GM18520 (cell line): Measurements from ENCODE around the gene PLEKHG7.
"Not testable (repeated sequence)": the region's sequence is repeated elsewhere in the genome, so short reads cannot be mapped to it uniquely, and the experiment has no call there.

Source experiments
- ATAC-seq: cut with Tn5 transposase; IDR thresholded peaks from one replicate; pipeline ENCODE4 v1.9.1; 2021; ENCODE audit not compliant: unreplicated experiment

The PLEKHG7 gene

DNA sequence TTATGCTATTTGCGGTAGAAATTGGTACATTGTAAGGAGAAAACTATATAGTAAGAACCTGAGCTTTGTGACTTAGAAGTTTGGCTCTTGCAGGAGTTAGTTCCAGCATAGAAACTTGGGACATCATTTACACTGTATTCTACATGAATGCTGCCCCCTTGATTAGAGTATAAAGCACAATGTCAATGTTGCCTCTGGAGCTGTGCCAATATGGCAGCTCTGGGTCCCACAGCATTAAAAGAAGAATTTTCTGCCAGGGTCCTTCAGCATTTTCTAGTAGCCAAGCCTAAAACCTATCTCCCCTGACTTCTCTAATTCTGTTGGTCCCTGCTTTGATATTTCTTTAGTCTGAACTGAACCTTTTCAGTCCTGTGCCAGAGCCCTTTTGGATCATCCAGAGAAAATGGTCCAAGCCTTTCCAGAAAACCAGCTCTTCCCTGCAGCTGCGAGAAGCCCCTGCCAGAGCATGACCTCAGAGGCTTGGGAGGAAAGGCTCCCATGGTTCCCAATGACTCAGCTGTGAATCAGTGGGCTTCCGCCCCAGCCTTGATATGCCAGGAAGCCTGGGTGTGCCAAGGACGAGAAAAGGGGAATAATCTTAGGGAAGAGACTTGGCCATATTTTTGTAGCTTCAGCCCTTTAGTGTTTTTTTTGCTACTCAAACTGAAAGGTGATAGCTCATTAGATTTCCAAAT, 43.2 kb downstream of the PLEKHG7 start:
- no peak for ATAC-seq

DNA sequence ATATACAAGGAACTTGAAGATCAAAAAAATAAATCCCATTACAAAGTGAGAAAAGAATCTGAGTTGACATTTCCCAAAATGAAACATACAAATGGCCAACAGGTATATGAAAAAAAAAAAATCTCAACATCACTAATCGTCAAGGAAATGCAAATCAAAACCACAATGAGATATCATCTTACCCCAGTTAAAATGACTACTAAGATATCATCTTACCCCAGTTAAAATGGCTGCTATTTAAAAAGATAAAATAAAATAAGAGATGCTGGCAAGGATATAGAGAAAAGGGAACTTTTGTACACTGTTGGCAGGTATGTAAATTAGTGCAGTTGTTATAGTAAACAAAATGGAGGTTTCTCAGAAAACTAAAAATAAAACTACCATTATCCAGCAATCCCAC, 44.4 kb downstream of the PLEKHG7 start:
- ATAC-seq: no peak

DNA sequence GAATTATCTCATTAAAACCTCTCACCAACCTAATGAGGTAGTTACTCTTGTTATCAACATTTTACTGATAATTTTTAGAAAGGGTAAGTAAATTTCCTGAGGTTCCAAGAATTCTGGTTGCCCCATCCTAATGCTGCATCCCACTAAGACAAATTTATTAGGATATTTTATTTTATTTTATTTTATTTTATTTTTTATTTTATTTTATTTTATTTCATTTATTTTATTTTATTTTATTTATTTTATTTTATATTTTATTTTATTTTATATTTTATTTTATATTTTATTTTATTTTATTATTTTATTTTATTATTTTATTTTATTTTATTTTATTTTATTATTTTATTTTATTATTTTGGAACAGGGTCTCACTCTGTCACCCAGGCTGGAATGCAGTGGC, 46.9 kb downstream of the PLEKHG7 start:
- ATAC-seq: not testable (repeated sequence)

DNA sequence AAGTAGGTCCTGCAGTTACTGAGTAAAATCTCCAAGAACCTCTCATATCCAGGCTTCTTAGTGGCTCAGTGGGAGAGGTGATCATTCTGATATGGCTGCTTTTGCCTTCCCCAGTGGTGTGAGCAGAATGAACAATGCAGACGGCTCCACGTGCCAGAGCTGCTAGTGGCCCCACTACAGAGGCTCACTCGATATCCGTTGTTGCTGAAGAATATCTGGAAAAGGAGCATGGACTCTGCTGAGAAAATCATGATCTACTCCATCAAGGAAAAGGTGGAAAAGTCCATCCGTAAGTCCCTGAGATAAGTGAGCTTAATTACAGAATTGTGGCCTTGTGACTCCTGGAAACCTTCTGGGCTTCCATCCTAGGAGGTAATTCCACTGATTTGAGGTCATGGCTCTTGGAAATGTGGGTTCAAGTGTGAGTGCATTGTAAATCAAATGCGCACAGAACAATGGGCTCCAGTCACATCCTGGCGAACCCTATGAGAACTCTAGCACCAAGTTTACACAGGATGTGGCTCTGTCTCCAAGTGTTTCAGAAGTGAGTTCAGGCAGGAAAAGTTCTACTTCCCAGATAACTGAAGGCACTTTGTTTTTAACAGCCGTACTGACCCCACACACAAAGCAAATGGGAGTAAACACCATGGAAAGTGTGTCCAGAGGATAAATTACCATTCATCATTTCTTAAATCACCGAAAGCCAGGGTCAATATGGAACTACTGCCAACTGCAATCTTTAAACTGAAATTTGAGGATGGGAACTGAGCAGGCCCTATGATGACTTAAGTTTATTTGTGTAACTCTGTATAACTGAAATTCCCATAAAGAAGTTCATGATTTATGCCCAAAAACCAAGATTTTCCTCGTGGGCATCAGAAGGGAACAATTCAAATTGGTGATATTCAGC, 51.4 kb downstream of the PLEKHG7 start:
- ATAC-seq: no peak

DNA sequence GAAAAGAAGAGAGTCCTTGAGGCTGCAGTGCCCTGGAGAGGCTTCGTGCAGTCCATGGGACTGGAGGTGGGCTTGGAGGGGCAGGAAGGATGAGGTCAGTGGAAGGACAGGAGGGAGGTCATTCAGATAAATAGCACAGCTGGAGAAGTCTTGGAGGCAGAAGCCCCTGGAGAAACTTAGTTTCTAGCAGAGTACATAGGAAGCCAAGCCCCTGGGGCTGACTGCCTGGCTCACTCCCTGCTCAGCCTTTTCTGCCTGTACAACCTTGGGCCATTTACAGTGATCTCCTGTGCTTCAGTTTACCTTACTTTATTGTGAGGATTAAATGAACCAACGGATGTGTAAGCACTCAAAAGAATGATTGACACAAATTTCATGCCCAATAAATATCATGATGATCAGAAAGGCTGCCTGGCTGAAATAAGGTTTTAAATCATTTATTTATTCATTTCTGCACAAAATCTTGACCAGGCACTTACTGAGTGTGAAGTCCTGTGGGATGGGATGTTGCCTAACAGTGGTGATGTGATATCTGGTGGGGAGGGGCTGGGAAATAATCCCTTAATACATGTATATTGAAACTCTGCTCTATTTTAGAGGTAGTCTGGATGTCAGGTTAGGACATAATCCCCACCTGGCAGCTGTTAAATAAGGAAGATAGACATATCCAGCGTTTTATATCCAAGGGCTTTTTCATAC, 54.3 kb downstream of the PLEKHG7 start:
- no peak for ATAC-seq

DNA sequence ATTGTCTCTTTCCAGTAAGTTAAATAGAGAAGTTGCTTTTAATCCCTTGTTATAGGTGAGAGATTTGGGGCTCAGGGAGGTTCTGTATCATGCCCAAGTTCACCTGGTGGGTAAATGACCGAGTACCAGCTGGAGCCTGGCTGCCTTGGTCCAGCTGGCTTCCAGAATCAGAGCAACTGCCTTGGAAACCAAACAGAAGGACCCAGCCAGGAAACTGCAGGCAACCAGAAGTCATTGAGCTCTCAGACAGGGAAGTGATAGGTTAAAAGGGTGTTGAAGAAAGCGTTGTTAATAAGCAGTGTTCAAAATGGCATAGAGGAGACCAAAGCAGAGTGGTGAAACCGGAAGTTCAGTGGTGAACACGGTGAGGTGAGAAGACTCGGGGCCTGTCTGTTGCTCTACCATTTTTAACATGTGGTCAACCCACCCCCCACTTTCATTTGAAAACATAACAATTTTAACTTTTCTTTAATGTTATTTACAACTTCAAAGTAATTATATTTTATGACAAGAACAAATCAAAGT, 54.9 kb downstream of the PLEKHG7 start:
- peak; percentile 58 for ATAC-seq

DNA sequence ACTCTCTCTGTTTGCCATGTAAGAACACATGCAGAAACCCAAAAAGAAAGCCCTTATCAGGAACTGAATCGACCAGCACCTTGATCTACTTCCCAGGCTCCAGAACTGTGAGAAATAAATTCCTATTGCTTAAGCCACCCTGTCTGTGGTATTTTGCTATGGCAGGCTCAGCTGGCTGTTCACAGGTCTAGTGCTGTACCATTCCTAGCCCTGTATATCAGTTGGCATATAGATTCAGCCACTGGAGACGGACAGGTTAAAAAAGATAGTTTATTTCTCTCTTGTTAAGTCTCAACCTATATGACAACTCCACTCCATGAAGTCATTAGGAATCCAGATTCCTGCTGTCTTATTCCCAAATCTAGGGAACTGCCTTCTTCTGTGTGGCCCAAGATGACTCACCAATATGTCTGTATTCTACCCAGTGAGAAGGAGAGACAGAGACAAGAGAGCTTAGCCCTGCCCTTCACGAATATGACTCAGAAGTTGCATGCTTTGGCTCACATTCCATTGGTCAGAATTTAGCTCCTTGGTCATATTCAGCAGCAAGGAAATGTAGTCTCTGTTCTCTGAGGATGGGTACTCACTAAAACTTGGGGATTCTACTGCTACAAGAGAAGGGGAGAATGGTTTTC, 57.0 kb downstream of the PLEKHG7 start:
- no peak for ATAC-seq

DNA sequence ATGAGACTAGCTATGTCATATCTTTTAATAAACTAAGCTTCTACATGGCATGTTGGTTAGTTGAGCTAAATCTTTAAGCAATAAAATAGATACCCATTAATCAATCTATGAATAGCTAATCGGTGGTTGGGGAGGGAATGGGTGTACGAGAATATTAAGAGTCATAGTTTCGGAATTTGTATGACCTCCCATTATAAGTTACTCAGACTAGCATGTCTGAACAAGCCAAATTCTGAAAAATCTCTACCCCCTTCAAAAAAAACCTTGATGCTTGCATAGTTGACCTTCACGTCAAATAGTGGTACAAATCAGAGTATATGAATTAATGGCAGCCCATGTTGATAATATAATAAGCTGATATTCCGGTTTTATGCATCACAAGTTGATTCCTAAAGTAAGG, 60.0 kb downstream of the PLEKHG7 start:
- no peak for ATAC-seq

DNA sequence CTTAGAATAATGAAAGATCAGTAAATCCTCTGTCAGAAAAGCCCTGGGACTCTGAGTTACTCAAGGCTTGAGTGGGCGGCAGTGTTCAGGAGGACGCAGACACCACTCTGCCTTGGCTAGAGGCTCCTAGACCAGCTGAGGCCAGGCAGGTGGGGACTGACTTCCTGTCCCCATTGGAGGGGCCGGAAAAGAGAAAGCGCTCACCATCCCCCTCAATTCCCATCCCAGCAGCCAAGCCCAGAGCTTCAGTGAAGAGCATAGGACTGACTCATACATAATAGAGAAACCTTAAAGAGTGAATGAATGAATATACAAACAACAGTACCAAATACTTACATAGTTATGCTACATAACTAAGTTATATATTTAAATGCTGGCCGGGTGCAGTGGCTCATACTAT, 62.0 kb downstream of the PLEKHG7 start:
- ATAC-seq: no peak

DNA sequence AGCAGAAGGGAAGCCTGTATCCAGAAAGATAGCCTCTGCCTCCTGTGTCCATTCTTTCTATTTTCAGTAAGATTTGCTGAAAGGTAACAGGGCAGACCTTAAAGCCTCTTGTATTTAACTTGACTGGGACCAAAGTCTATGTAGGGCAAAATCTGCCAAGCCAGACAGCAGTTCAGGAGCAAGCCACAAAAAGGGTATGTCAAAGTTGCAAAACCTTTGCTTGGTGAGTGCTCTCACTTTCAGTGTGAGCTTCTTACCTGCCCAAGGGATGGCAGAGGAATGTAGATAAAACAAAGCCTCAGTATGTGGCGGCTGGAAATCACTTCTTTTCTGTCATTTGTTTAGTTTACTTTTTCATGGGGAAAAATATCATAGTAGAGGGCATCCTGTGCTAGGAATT, 63.1 kb downstream of the PLEKHG7 start:
- no peak for ATAC-seq

DNA sequence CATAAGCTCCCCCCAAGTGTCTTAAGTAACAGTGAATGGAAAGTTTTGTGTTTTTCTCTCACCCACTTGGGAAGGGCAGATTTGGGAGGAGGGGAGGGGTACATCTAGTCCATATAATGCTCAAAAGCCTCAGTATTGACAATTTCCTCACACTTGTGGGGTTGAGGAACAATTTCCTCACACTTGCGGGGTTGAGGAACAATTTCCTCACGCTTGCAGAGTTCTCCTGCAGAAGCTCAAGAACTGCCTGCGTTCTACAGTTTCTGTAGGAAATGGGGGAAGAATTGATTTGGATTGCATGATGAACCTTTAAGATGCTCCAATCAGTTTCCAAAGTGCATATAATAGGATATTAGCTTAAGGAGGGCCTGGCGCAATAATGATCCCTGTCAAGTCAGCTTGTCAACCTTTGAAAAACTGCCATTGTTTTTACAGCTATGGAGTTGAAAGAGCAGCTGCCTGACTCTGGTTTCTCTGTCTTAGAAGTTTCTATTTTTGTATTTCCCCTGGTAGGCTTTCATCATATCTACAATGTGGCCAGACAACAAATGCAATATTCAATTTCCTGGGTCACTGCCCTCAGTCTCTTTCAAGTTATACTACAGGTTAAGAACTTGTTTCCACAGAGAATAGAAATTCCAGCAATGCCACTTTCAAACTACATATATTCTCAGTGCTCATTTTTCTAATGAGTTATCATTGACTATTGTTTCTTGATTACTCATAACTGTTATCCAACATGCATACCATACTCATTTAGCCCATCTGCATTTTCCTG, 66.5 kb downstream of the PLEKHG7 start:
- no peak for ATAC-seq

DNA sequence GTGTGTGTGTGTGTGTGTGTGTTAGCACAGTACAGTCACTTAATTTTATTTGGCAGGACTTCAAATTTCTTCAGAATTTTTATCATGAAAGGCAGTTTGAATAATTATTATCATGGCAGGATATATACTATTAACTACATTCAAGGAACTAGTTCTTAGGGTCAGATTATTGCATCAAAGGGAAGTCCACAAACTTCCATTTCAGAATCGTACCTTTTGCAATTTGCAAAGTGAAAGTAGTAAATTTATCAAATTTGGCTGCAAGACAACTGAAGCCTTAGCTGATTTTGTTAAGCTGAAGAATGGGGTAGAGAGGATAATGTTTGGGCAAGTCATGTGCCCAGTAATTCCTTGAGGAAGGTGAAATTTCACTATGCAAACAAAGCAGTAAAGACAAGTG, 68.2 kb downstream of the PLEKHG7 start:
- ATAC-seq: no peak

DNA sequence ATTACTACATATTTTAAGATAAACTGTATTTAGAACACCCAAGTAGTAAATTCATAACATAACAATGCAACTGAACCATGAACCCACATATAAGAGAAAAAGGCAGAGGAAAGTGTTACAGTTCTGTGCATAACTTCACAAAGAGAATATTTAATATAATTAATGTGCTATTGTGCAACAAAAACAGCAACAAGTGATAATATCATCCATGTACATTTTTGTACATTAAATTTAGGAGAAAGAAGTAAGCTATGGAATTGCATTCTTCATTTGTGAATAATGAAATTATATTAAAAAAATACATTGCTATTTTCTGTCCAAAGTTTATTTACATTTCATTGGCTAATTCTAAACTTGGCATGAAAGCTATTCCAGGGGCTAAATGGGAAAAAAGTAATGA, 72.6 kb downstream of the PLEKHG7 start:
- ATAC-seq: no peak

DNA sequence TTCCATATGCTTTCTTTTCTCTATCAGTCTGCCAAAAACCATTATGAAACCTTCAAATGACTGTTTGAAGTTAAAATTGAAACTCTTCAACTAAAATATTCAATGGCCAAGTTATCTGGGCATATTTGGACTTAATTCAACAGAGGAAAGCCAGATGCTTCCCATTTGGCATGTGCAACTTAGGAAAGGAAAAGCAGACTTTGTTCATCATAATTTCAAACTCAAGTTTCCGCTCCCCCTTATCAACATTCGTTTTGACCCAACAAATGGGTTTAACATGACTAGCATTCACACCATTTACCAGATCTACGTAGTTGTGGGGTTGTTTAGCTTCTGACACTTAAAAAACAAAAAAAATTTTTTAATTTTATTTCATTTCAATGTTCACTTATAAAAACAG, 75.7 kb downstream of the PLEKHG7 start:
- ATAC-seq: no peak

DNA sequence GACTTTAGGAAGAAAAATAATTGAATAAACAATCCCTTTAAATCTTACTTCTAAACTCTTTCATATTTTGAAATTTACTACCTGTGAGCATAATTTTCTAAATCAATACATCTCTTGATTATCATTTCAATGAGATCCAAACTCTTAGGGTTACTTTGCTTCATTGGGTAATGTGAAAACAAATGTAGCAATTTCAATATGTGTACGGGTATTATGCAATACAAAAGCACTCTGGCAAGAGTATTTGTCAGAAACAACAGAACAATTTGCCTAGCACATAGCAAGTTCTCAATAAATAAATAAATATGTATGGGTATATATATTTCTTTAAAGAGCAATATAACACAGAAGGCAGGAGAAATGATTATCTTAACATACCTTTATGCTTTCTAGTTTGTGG, 77.1 kb downstream of the PLEKHG7 start:
- ATAC-seq: no peak

DNA sequence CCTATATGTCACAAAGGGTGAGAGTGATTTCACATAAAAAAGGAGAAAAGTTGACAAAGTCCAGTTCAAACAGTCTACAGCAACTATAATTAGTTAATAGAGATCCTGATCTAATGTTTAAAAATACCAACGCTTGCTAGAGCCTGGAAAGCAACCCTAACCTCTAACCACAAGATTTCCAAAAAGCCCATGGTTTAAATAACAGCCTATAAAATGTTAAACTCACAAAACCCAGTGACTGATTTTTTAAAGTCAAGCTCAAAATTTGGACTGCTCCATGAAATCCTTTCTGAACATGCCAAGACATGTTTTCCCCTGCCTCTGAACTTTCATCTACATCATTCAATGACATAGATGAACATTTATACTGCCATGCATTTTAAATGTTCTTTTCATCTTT, 81.6 kb downstream of the PLEKHG7 start:
- ATAC-seq: no peak

DNA sequence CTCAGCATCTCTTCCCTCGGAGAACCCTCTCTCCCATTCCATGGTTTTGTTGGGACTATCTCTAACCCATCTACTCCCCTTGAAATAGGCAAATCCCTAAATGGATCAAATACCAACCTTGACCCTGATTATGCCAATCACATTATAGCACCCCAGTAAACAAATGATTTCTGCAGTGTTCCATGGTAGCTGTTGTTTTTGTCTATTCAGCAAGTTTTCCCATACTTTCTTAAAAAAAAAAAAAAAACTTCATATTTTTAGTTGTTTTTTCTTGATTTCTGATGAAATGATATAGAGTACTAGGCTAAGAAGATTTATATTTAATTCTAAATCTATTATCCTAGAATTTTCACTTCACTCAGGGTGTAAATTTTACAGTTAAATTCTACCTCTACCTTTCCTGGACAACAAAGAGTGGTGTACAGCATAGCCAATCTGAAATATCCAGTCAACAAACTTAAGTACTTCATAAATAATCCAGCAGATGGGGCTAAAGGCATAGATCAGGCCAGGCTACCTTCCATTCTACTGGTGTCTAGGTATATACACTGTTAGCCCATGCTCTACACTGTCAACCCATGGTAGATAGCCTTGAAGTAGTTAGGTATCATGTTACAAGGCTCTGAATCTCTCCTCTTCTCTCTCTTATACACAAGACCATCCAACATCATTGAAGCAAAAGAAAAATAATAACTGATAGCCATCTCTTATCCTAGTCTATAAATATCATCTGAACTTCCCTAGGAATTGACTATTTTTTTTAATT, 82.2 kb downstream of the PLEKHG7 start:
- ATAC-seq: peak; percentile 89

DNA sequence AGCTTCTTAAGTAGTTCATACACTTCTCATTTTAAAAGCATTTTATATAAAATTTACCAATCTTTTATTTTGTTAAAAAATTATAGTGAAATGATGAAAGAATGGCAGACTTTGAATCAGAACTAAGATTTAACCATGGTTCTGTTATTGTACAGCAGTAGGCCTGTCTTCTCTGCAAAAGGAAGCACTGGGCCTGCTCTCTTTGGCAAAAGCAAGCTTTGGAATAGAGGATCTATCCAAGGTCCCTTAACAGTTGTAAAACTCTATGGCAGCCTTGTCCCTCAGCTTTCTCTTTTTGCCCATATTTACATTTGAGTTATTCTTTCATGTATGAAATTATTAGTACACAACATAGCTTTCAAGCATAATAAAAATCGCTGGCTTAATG, 82.8 kb downstream of the PLEKHG7 start:
- no peak for ATAC-seq

DNA sequence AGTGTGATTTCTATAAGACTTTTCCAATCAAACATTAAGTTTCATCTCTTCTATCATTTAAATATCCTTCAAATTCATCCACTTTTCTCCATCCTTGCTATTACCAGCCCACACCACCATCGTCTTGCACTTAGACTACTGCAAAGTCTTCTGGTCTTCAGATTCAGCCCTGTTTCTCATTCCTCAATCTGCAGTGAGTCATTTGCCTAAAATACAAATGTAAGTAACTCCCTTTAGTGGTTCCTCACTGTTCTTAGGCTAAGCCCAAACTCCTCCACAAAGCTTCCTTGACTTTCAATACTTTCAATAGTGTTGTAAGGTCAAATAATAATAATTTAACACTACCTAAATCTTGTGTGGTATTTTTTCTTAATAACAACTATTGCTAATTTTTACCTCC, 83.3 kb downstream of the PLEKHG7 start:
- no peak for ATAC-seq

DNA sequence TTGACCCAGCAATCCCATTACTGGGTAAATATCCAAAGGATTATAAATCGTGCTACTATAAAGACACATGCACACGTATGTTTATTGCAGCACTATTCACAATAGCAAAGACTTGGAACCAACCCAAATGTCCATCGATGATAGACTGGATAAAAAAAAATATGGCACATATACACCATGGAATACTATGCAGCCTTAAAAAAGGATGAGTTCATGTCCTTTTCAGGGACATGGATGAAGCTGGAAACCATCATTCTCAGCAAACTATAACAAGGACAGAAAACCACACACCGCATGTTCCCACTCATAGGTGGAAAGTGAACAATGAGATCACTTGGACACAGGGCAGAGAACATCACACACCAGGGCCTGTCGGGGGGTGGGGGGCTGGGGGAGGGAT, 91.6 kb downstream of the PLEKHG7 start:
- not testable (repeated sequence) for ATAC-seq
